Measurements from ENCODE around the gene TCF3.

TCF3 gene

DNA sequence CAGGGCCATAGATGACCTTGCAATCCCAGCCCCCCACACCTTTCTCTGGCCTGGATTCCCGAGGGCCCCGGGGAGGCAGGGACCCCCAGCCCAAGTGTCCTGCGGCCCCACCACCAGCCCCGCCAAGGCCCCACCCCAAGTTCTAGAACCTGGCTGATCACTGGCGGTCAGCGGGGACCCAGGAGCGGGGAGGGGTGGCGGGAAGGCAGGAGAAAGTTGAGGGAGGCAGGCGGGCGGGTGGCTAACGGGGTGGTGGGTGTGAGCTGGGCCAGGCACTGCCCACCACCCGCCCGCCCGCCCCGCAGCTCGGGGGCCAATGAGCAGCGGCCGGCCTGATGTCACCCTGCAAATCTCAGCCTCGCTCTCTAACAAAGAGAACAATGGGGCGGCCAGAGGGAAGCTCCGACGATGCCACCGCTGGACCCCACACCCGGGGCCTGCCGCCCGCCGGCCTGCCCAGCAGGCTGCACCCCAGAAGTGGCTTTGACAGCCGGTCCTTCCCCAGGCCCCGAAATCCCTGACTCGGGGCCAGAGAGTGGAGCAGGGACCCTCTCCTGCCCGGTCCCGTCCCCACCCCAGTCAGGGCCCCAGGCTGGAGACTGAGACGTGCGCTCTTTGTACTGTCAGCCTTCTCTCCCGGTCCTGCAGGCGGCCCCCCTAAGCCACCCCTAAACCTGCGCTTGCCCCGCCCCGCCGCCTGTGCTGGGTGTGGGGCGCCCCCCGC lies 85.9 kb downstream of the TCF3 start:
- Histone ChIP-seq H3K27ac (replicated peaks; ENCODE audit: low read length) (peak overlapping the region; percentile 87), H3K14ac (ENCODE audit: low read length) (peak overlapping the region; percentile 90), H3K18ac (ENCODE audit: low read length) (peak overlapping the region; percentile 99), H3K9me3 (replicated peaks in 1 of 2; ENCODE audit: control insufficient read depth in 2 of 2, insufficient read depth in 1 of 2, low read depth in 1 of 2, low read length in 2 of 2) (peaks cover 0 to 10% of the 10 kb centered on the region in 2 donors), H3K4me1 (ENCODE audit: control insufficient read depth in 2 of 2, insufficient read depth in 1 of 2, low read depth in 1 of 2, low read length in 2 of 2) (peaks cover 8 to 12% of the 10 kb centered on the region in 2 donors), H3K9ac (ENCODE audit: low read depth, low read length, poor library complexity) (peak overlapping the region; percentile 99), H3K4me3 (ENCODE audit: low read length in 2 of 2) (peak overlapping the region; percentile 98 to 99), H4K91ac (ENCODE audit: low read depth, low read length, poor library complexity) (no peak overlapping the region), H2BK15ac (ENCODE audit: low read length) (peak overlapping the region; percentile 58), H2AK5ac (ENCODE audit: low read depth, low read length) (peak overlapping the region; percentile 100), H3K23ac (ENCODE audit: low read depth, low read length, poor library complexity) (peak overlapping the region; percentile 75), H3K36me3 (replicated peaks in 1 of 2; ENCODE audit: control insufficient read depth in 2 of 2, insufficient read depth in 2 of 2, low read length in 2 of 2) (peaks cover 19 to 42% of the 10 kb centered on the region in 2 donors), H2BK5ac (ENCODE audit: low read length) (peak overlapping the region; percentile 96), H3K4ac (ENCODE audit: low read length) (peak overlapping the region; percentile 98), H2BK12ac (ENCODE audit: low read length) (no peak overlapping the region), H3K27me3 (ENCODE audit: control insufficient read depth in 3 of 3, insufficient read depth in 3 of 3, low read depth in 1 of 3, low read length in 3 of 3) (peaks cover 0 to 6% (median 0%) of the 10 kb centered on the region in 3 experiments), H4K8ac (ENCODE audit: low read depth, low read length) (peak overlapping the region; percentile 65), H2AFZ (ENCODE audit: low read length) (peak overlapping the region; percentile 85), H3K79me1 (ENCODE audit: low read depth, low read length) (peaks cover 15% of the 10 kb centered on the region), H2BK120ac (ENCODE audit: low read depth, low read length) (peak overlapping the region; percentile 96), H3K4me2 (ENCODE audit: insufficient read depth, low read length, poor library complexity, severe bottlenecking) (peak overlapping the region; percentile 94)
- DNase-seq (ENCODE audit: low spot score), result peak; percentile 84
- WGBS, 2 donors (ENCODE audit: extremely low coverage in 2 of 2, insufficient read length in 2 of 2, insufficient replicate concordance in 1 of 2), result no CpG with 5 or more reads among the region's 42 CpGs

DNA sequence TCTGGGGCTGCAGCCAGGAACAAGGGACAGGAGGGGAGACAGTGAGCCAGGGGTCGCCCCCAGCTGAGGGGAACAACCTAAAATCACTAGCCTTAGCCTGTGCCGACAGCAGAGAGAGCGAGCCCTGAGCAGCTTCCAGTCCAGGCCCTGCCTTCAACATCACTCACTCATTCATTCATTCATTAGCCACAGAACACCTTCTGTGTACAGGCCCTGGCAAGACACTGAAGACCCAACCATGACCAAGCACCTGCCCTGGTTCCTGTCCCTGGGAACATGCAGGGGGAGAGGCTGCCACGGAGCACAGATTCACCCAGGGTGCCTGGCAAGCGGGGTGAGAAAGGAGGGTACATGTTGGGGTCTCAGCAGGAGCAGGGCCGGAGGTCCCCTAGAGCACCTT lies 89.2 kb downstream of the TCF3 start:
- Histone ChIP-seq H3K9me3 (replicated peaks in 1 of 2; ENCODE audit: control insufficient read depth in 2 of 2, insufficient read depth in 1 of 2, low read depth in 1 of 2, low read length in 2 of 2) (peaks cover 0 to 5% of the 10 kb centered on the region in 2 donors), H3K14ac (ENCODE audit: low read length) (no peak overlapping the region), H3K4me2 (ENCODE audit: insufficient read depth, low read length, poor library complexity, severe bottlenecking) (no peak overlapping the region), H3K4ac (ENCODE audit: low read length) (no peak overlapping the region), H3K9ac (ENCODE audit: low read depth, low read length, poor library complexity) (no peak overlapping the region), H4K91ac (ENCODE audit: low read depth, low read length, poor library complexity) (no peak overlapping the region), H3K27me3 (ENCODE audit: control insufficient read depth in 3 of 3, insufficient read depth in 3 of 3, low read depth in 1 of 3, low read length in 3 of 3) (no peaks in the 10 kb centered on the region), H3K79me1 (ENCODE audit: low read depth, low read length) (peaks cover 39% of the 10 kb centered on the region), H2BK5ac (ENCODE audit: low read length) (peak overlapping the region; percentile 3), H4K8ac (ENCODE audit: low read depth, low read length) (no peak overlapping the region), H2BK15ac (ENCODE audit: low read length) (no peak overlapping the region), H2AFZ (ENCODE audit: low read length) (no peak overlapping the region), H3K23ac (ENCODE audit: low read depth, low read length, poor library complexity) (peak overlapping the region; percentile 75), H3K18ac (ENCODE audit: low read length) (no peak overlapping the region), H3K27ac (replicated peaks; ENCODE audit: low read length) (no peak overlapping the region), H2BK12ac (ENCODE audit: low read length) (no peak overlapping the region), H3K4me1 (ENCODE audit: control insufficient read depth in 2 of 2, insufficient read depth in 1 of 2, low read depth in 1 of 2, low read length in 2 of 2) (peaks cover 10 to 14% of the 10 kb centered on the region in 2 donors), H2AK5ac (ENCODE audit: low read depth, low read length) (no peak overlapping the region), H3K4me3 (ENCODE audit: low read length in 2 of 2) (no peak overlapping the region), H2BK120ac (ENCODE audit: low read depth, low read length) (no peak overlapping the region), H3K36me3 (replicated peaks in 1 of 2; ENCODE audit: control insufficient read depth in 2 of 2, insufficient read depth in 2 of 2, low read length in 2 of 2) (peaks cover 32 to 65% of the 10 kb centered on the region in 2 donors)
- no CpG with 5 or more reads among the region's 6 CpGs for WGBS, 2 donors (ENCODE audit: extremely low coverage in 2 of 2, insufficient read length in 2 of 2, insufficient replicate concordance in 1 of 2)
- no peak for DNase-seq (ENCODE audit: low spot score)

DNA sequence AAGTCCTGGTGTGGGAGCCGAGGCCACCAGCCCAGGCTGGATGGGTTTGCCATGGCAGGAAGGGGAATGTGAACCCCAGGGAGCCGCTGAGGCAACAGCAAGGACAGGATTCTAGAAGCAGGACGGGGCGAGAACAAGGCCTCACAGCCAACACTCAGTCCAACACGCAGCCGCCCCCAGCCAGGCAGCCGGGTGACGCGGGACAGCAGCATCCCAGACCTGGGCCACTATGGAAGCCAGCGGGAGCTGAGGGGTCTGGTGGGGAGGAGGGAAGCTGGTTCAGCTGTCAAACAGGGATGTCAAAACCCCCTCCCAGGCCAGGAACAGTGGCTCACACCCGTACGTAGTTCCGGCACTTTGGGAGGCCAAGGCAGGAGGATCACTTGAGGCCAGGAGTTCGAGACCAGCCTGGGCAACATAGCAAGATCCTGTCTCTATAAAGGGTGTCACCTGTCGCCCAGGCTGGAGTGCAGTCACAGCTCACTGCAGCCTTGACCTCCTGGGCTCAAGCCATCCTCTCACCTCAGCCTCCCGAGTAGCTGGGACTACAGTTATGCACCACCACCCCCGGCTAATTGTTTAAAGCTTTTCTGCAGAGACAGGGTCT lies 91.1 kb downstream of the TCF3 start:
- Histone ChIP-seq H3K4me2 (ENCODE audit: insufficient read depth, low read length, poor library complexity, severe bottlenecking) (no peak overlapping the region), H3K36me3 (replicated peaks in 1 of 2; ENCODE audit: control insufficient read depth in 2 of 2, insufficient read depth in 2 of 2, low read length in 2 of 2) (peaks cover 39 to 83% of the 10 kb centered on the region in 2 donors), H3K27ac (replicated peaks; ENCODE audit: low read length) (peak overlapping the region; percentile 35), H2BK120ac (ENCODE audit: low read depth, low read length) (no peak overlapping the region), H3K14ac (ENCODE audit: low read length) (no peak overlapping the region), H3K18ac (ENCODE audit: low read length) (no peak overlapping the region), H3K27me3 (ENCODE audit: control insufficient read depth in 3 of 3, insufficient read depth in 3 of 3, low read depth in 1 of 3, low read length in 3 of 3) (no peaks in the 10 kb centered on the region), H3K4me1 (ENCODE audit: control insufficient read depth in 2 of 2, insufficient read depth in 1 of 2, low read depth in 1 of 2, low read length in 2 of 2) (peaks cover 10 to 14% of the 10 kb centered on the region in 2 donors), H3K23ac (ENCODE audit: low read depth, low read length, poor library complexity) (peak overlapping the region; percentile 52), H3K4ac (ENCODE audit: low read length) (no peak overlapping the region), H3K9ac (ENCODE audit: low read depth, low read length, poor library complexity) (peak overlapping the region; percentile 78), H2BK12ac (ENCODE audit: low read length) (no peak overlapping the region), H3K9me3 (replicated peaks in 1 of 2; ENCODE audit: control insufficient read depth in 2 of 2, insufficient read depth in 1 of 2, low read depth in 1 of 2, low read length in 2 of 2) (peaks cover 0 to 8% of the 10 kb centered on the region in 2 donors), H3K79me1 (ENCODE audit: low read depth, low read length) (peaks cover 44% of the 10 kb centered on the region), H4K8ac (ENCODE audit: low read depth, low read length) (no peak overlapping the region), H4K91ac (ENCODE audit: low read depth, low read length, poor library complexity) (no peak overlapping the region), H2AK5ac (ENCODE audit: low read depth, low read length) (no peak overlapping the region), H2AFZ (ENCODE audit: low read length) (no peak overlapping the region), H3K4me3 (ENCODE audit: low read length in 2 of 2) (no peak overlapping the region), H2BK15ac (ENCODE audit: low read length) (no peak overlapping the region), H2BK5ac (ENCODE audit: low read length) (peak overlapping the region; percentile 76)
- WGBS, 2 donors (ENCODE audit: extremely low coverage in 2 of 2, insufficient read length in 2 of 2, insufficient replicate concordance in 1 of 2), result no CpG with 5 or more reads among the region's 17 CpGs
- no peak for DNase-seq (ENCODE audit: low spot score)

DNA sequence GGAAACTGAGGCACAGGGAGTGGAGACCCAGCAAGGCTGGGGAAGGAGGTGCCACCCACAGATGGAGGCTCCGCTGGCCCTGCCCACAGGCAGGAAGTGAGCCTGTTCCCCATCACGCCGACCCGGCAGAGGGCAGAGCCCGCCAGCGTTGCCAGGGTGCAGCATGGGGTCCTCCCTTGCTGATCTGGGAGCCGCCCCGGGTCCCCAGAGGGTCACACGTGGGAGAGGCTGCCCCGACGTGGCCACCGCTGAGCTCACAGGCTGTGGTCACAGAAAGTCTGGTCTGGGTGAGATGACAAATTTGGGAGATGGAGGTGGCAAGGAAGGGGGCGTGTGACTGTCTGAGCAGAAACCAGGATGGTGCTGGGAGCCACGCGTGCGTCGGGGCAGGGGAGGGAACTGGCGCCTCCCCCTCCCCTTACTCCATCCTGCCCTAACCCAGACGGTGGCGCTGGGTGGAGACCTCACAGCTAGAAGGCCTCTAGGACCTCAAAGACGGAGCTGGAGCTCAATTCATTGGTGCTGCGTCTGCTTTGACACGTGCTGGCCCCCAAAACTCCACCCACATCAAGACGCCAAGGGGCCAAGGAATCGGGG lies 92.0 kb downstream of the TCF3 start:
- no peak overlapping the region for H3K4ac ChIP-seq (ENCODE audit: low read length)
- peaks cover 37 to 74% of the 10 kb centered on the region in 2 donors for H3K36me3 ChIP-seq (replicated peaks in 1 of 2; ENCODE audit: control insufficient read depth in 2 of 2, insufficient read depth in 2 of 2, low read length in 2 of 2)
- no peak overlapping the region for H2AK5ac ChIP-seq (ENCODE audit: low read depth, low read length)
- H3K4me3 ChIP-seq (ENCODE audit: low read length in 2 of 2), result no peak overlapping the region
- H3K4me2 ChIP-seq (ENCODE audit: insufficient read depth, low read length, poor library complexity, severe bottlenecking), result no peak overlapping the region
- H3K23ac ChIP-seq (ENCODE audit: low read depth, low read length, poor library complexity), result peak overlapping the region; percentile 11
- peaks cover 0 to 8% of the 10 kb centered on the region in 2 donors for H3K9me3 ChIP-seq (replicated peaks in 1 of 2; ENCODE audit: control insufficient read depth in 2 of 2, insufficient read depth in 1 of 2, low read depth in 1 of 2, low read length in 2 of 2)
- H2BK5ac ChIP-seq (ENCODE audit: low read length), result peak overlapping the region; percentile 76
- H4K91ac ChIP-seq (ENCODE audit: low read depth, low read length, poor library complexity), result no peak overlapping the region
- peaks cover 3 to 6% of the 10 kb centered on the region in 2 donors for H3K4me1 ChIP-seq (ENCODE audit: control insufficient read depth in 2 of 2, insufficient read depth in 1 of 2, low read depth in 1 of 2, low read length in 2 of 2)
- H2BK12ac ChIP-seq (ENCODE audit: low read length), result no peak overlapping the region
- no CpG with 5 or more reads among the region's 25 CpGs for WGBS, 2 donors (ENCODE audit: extremely low coverage in 2 of 2, insufficient read length in 2 of 2, insufficient replicate concordance in 1 of 2)
- DNase-seq (ENCODE audit: low spot score), result no peak
- no peak overlapping the region for H4K8ac ChIP-seq (ENCODE audit: low read depth, low read length)
- no peak overlapping the region for H3K14ac ChIP-seq (ENCODE audit: low read length)
- H3K27me3 ChIP-seq (ENCODE audit: control insufficient read depth in 3 of 3, insufficient read depth in 3 of 3, low read depth in 1 of 3, low read length in 3 of 3), result no peaks in the 10 kb centered on the region
- peaks cover 50% of the 10 kb centered on the region for H3K79me1 ChIP-seq (ENCODE audit: low read depth, low read length)
- H3K9ac ChIP-seq (ENCODE audit: low read depth, low read length, poor library complexity), result peak overlapping the region; percentile 80
- no peak overlapping the region for H2AFZ ChIP-seq (ENCODE audit: low read length)
- H3K18ac ChIP-seq (ENCODE audit: low read length), result no peak overlapping the region
- H3K27ac ChIP-seq (replicated peaks; ENCODE audit: low read length), result no peak overlapping the region
- H2BK120ac ChIP-seq (ENCODE audit: low read depth, low read length), result no peak overlapping the region
- no peak overlapping the region for H2BK15ac ChIP-seq (ENCODE audit: low read length)

All from neuronal stem cell (in vitro differentiated cells).